Parathyroid adenoma (tissue), 2 donors: Measurements from ENCODE around the gene PITRM1.

Source experiments
- H2AFZ ChIP-seq: fragments of 300-600 bp; sonication (generic); one replicate; pipeline ENCODE4 v1.7.0; 2017; ENCODE audit warnings: antibody characterized with exemption, mild to moderate bottlenecking
- H3K27ac ChIP-seq: fragments of 300-600 bp; sonication (generic); one replicate; pipeline ENCODE4 v1.7.0; 2017
- H3K27me3 ChIP-seq: fragments of 300-600 bp; sonication (generic); one replicate; pipeline ENCODE4 v1.7.0; 2017; ENCODE audit warnings: low read length; ENCODE audit not compliant: control insufficient read depth, insufficient read depth
- H3K36me3 ChIP-seq: fragments of 300-600 bp; sonication (generic); one replicate; pipeline ENCODE4 v1.7.0; 2017; ENCODE audit warnings: low read length; ENCODE audit not compliant: control insufficient read depth, insufficient read depth
- H3K4me1 ChIP-seq: fragments of 300-600 bp; sonication (generic); one replicate; pipeline ENCODE4 v1.7.0; 2017; ENCODE audit warnings: control low read depth
- H3K4me2 ChIP-seq: fragments of 300-600 bp; sonication (generic); one replicate; pipeline ENCODE4 v1.7.0; 2017; ENCODE audit warnings: low read length
- H3K4me3 ChIP-seq: fragments of 300-600 bp; sonication (generic); one replicate; pipeline ENCODE4 v1.7.0; 2017; ENCODE audit warnings: low read depth, low read length
- H3K79me2 ChIP-seq: fragments of 300-600 bp; sonication (generic); one replicate; pipeline ENCODE4 v1.7.0; 2017; ENCODE audit warnings: control low read depth
- H3K9ac ChIP-seq: fragments of 300-600 bp; sonication (generic); one replicate; pipeline ENCODE4 v1.7.0; 2017; ENCODE audit warnings: mild to moderate bottlenecking
- H3K9me3 ChIP-seq: fragments of 300-600 bp; sonication (generic); one replicate; pipeline ENCODE4 v1.7.0; 2017; ENCODE audit warnings: low read length; ENCODE audit not compliant: control insufficient read depth
- TF ChIP-seq, protein P1 (sequence below): fragments of 300-600 bp; sonication (generic); IDR thresholded peaks from one replicate; pipeline ENCODE4 v1.7.0; 2017; ENCODE audit warnings: antibody characterized with exemption, mild to moderate bottlenecking
- donor health status: primary hyperparathyroidism.

Gene PITRM1

DNA sequence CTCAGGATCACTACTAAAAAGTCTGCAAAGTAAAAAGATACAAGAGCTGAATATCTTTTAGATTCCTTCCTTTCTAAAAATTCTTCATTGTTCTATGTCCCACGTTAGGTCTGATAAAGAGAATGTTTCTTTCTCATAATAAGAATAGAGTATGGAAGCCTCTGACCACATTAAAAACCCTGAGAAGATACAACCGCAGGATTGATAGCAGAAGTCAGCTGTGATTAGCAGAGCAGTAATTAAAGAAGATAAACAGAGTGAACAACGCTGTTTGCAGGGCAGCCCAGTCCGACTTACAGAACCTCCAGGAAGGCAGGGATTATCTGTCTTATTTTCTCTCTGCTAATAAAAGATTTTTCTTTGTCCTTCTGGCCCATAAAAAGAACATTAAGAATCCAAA, 31.4 kb upstream of the PITRM1 start:
- no peak overlapping the region for H3K4me2 ChIP-seq
- H3K9me3 ChIP-seq: no peaks in the 10 kb centered on the region
- H3K27me3 ChIP-seq: no peaks in the 10 kb centered on the region
- H3K36me3 ChIP-seq: no peaks in the 10 kb centered on the region
- no peak overlapping the region for H3K4me3 ChIP-seq
- no peaks in the 10 kb centered on the region for H3K79me2 ChIP-seq
- H2AFZ ChIP-seq: no peak overlapping the region
- TF ChIP-seq, protein P1, sequence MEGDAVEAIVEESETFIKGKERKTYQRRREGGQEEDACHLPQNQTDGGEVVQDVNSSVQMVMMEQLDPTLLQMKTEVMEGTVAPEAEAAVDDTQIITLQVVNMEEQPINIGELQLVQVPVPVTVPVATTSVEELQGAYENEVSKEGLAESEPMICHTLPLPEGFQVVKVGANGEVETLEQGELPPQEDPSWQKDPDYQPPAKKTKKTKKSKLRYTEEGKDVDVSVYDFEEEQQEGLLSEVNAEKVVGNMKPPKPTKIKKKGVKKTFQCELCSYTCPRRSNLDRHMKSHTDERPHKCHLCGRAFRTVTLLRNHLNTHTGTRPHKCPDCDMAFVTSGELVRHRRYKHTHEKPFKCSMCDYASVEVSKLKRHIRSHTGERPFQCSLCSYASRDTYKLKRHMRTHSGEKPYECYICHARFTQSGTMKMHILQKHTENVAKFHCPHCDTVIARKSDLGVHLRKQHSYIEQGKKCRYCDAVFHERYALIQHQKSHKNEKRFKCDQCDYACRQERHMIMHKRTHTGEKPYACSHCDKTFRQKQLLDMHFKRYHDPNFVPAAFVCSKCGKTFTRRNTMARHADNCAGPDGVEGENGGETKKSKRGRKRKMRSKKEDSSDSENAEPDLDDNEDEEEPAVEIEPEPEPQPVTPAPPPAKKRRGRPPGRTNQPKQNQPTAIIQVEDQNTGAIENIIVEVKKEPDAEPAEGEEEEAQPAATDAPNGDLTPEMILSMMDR: no peak
- H3K4me1 ChIP-seq: no peaks in the 10 kb centered on the region
- H3K27ac ChIP-seq: no peak overlapping the region
- H3K9ac ChIP-seq: no peak overlapping the region

DNA sequence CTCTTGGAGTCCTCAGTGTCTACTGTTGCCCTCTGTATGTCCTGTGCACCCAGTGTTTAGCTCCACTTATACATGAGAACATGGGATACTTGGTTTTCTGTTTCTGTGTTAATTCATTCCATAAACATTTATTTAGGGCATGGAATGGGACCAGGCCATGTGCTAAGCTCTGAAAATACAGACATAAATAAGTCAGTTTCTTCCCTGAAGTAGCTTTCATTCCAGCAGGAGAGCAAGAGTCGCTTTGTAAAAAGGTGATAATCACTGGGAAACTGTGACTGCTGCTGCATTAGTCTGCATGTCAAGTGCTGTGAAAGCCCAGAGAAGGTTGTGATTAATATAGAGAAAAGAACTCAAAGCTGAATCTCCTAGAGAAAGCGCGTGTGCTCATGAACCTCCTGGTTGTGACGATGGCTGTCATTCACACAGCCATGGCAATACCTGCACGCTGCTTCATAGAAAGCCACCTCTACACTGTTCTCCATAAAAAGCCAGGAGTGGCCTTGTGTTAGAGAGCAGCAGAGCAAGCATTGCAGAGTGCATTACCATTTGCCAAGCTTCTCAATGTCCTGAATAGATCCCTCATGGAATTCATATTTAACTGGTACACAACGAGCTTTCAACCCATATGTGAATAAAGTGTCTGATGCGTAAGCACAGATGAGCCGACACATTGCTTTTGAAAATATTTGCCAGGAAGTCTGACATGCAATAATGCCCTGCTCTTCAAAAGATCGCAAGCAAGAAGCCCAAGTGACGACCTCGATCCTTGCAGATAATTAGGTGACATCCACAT, 30.6 kb upstream of the PITRM1 start:
- Histone ChIP-seq H3K27ac (no peak overlapping the region), H3K9me3 (no peaks in the 10 kb centered on the region), H3K4me3 (no peak overlapping the region), H3K36me3 (no peaks in the 10 kb centered on the region), H3K27me3 (no peaks in the 10 kb centered on the region), H3K79me2 (no peaks in the 10 kb centered on the region), H3K4me1 (no peaks in the 10 kb centered on the region), H3K9ac (no peak overlapping the region), H3K4me2 (no peak overlapping the region), H2AFZ (no peak overlapping the region)
- TF ChIP-seq, protein P1: no peak

DNA sequence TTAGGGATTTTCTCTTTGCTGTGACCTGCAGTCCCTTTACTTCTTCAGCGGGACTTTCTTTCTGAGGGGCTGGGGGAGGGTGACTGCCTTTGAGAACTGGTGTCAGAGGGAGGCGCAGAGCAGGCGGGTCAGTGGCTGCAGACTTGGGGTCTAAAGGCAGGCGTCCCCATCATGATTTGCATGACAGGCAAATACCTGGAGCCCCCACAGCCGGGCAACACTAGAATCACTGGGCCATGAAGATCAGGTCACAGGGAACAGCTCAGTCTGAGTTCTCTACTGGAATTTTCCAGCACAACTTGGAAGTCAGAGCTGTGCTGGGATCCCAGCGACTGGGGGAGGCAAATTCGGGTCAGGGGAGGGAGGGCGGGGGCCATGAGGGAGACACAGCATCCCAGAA, 29.2 kb upstream of the PITRM1 start:
- no peaks in the 10 kb centered on the region for H3K79me2 ChIP-seq
- no peak overlapping the region for H3K4me2 ChIP-seq
- no peak overlapping the region for H3K27ac ChIP-seq
- H2AFZ ChIP-seq: no peak overlapping the region
- H3K9ac ChIP-seq: no peak overlapping the region
- peaks cover 7% of the 10 kb centered on the region for H3K4me1 ChIP-seq
- H3K27me3 ChIP-seq: no peaks in the 10 kb centered on the region
- no peaks in the 10 kb centered on the region for H3K36me3 ChIP-seq
- H3K9me3 ChIP-seq: no peaks in the 10 kb centered on the region
- TF ChIP-seq, protein P1: no peak
- H3K4me3 ChIP-seq: no peak overlapping the region

DNA sequence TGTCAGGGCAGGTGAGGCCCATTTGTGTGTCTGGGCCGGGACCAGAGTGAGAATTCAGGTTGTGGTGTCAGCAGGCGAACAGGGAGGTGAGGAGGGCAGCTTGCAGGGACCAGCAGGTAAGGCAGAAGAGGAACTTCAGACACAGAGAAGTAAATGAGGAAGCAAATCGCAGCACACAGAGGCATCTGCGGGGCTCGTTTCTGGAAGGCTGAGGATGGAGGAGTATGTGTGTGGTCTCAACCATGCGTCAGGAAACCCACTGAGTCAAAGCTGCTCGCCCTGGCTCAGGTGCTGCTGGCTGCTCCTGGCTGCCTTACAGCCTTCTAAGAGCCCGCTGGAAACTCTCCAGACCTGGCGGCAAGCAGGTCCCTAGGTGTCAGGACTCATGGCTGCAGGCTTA, 26.9 kb upstream of the PITRM1 start:
- no peak overlapping the region for H3K27ac ChIP-seq
- no peaks in the 10 kb centered on the region for H3K27me3 ChIP-seq
- H3K9ac ChIP-seq: no peak overlapping the region
- H3K9me3 ChIP-seq: no peaks in the 10 kb centered on the region
- H3K36me3 ChIP-seq: no peaks in the 10 kb centered on the region
- H3K79me2 ChIP-seq: no peaks in the 10 kb centered on the region
- H3K4me1 ChIP-seq: peaks cover 7% of the 10 kb centered on the region
- H3K4me3 ChIP-seq: no peak overlapping the region
- H3K4me2 ChIP-seq: no peak overlapping the region
- H2AFZ ChIP-seq: no peak overlapping the region
- TF ChIP-seq, protein P1: no peak

DNA sequence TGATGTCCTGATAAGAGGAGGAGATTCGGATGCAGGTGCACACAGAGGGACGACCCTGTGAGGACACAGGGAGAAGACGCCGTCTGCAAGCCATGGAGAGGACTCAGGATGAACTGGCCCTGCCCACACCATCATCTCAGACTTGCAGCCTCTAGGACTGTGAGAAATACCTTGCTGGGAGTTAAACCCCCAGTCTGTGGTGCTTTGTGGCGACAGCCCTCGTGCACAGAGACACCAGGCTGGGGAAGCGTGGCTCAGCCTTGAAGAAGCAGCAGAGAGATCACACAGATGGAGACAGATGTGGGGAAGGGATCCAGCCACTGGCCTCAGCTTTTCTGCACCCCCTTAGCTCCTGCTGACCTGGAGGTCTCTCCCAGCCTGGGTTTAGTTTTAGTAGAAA, 26.3 kb upstream of the PITRM1 start:
- Histone ChIP-seq H3K27ac (no peak overlapping the region), H3K4me1 (peaks cover 7% of the 10 kb centered on the region), H3K4me3 (no peak overlapping the region), H3K36me3 (no peaks in the 10 kb centered on the region), H3K27me3 (no peaks in the 10 kb centered on the region), H2AFZ (no peak overlapping the region), H3K9ac (no peak overlapping the region), H3K79me2 (no peaks in the 10 kb centered on the region), H3K4me2 (no peak overlapping the region), H3K9me3 (no peaks in the 10 kb centered on the region)
- TF ChIP-seq, protein P1: no peak
